Large intestine (tissue), 3 donors: ENCODE data around the gene NAALADL1. TPM values are rescaled to one million over a fixed set of nuclear protein-coding genes. Genes with fewer than 3 reads are reported as not detected.
"Not testable (repeated sequence)": the region's sequence is repeated elsewhere in the genome, so short reads cannot be mapped to it uniquely, and the experiment has no call there.

ENCODE experiments used
- DNase-seq, 2 donors: peaks; one replicate each; pipeline versions ENCODE4 v3.0.0 to v3.0.0-alpha.2; 2013
- H3K27ac ChIP-seq: one replicate; pipeline ENCODE4 v1.5.1; 2013; ENCODE audit warnings: low read length
- H3K27me3 ChIP-seq: 2 replicates; pipeline ENCODE4 v1.6.1; 2013; ENCODE audit warnings: low read length; ENCODE audit not compliant: control insufficient read depth, insufficient read depth
- H3K36me3 ChIP-seq: 2 replicates; pipeline ENCODE4 v1.6.1; 2013; ENCODE audit warnings: low read length; ENCODE audit not compliant: control insufficient read depth, insufficient read depth
- H3K4me1 ChIP-seq: one replicate; pipeline ENCODE4 v1.6.1; 2013; ENCODE audit warnings: low read length; ENCODE audit not compliant: control insufficient read depth, insufficient read depth
- H3K4me3 ChIP-seq: one replicate; pipeline ENCODE4 v1.5.1; 2013; ENCODE audit warnings: low read length
- H3K9me3 ChIP-seq: one replicate; pipeline ENCODE4 v1.6.1; 2013; ENCODE audit warnings: mild to moderate bottlenecking, low read depth, low read length, moderate library complexity; ENCODE audit not compliant: control insufficient read depth
- WGBS: methylation state at CpG from one replicate; pipeline ENCODE4 v1.1.5; 2013; ENCODE audit warnings: low lambda C conversion rate; ENCODE audit not compliant: insufficient coverage; 5-methylcytosine and 5-hydroxymethylcytosine counted together
- polyA plus RNA-seq: library from polyadenylated mRNA; unstranded; fragments of 120-200 nt; gene quantifications from one replicate; pipeline ENCODE4 v1.2.1, GENCODE V29; 2013

Gene NAALADL1
- polyA plus RNA-seq, 1 donor, result 8.9 TPM

DNA sequence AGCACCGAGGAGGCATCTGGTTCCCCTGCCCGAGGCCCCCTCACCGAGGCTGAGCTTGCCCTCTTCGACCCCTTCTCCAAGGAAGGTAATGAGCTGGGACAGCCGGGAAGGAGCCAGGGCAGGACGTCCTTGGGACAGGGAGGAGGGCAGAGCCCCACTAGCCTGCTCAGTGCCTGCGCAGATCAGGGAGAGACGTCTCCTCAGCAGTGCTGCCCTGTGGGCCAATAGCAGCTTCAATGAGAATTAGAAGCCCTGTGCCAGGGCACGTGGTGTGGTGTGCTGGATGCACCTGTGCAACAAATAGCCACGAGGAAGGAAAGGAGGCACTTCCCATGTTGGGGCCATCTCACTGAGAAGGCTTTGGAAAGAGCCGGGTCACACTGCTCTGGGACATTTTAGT is 22.8 kb downstream of the NAALADL1 start:
- Histone ChIP-seq H3K27me3 (no peaks in the 10 kb centered on the region), H3K4me3 (no peak overlapping the region), H3K27ac (no peak overlapping the region), H3K4me1 (no peaks in the 10 kb centered on the region), H3K9me3 (no peaks in the 10 kb centered on the region), H3K36me3 (peaks cover 67% of the 10 kb centered on the region)
- WGBS, result no CpG with 5 or more reads among the region's 11 CpGs
- DNase-seq, result no peak

DNA sequence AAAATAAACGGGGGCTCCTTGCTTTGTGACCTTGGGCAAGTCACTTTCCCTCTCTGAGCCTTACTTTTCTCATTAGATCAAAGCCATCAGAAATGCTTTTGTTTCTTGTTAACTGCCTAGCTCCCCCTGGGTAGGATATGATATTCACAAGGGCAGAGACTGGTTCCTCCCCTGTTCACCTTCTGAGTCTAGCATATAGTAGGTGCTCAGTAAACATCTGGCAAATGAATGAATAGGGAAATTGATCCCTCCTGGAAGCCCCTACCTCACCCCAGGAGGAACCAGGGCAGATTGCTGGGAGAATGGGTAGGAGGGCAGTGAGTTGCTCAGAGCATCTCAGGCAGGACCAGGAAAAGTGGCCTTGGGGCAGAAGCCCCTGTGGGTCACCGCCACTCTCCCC is 23.9 kb downstream of the NAALADL1 start:
- no peak overlapping the region for H3K27ac ChIP-seq
- H3K9me3 ChIP-seq, result no peaks in the 10 kb centered on the region
- WGBS, result no CpG with 5 or more reads among the region's 2 CpGs
- no peaks in the 10 kb centered on the region for H3K27me3 ChIP-seq
- no peak overlapping the region for H3K4me3 ChIP-seq
- no peak for DNase-seq
- H3K36me3 ChIP-seq, result peaks cover 63% of the 10 kb centered on the region
- H3K4me1 ChIP-seq, result no peaks in the 10 kb centered on the region

GRCh38 chr11:65032216-65032615 is 26.1 kb downstream of the NAALADL1 start:
- no CpG with 5 or more reads among the region's 13 CpGs for WGBS
- H3K4me1 ChIP-seq, result no peaks in the 10 kb centered on the region
- no peaks in the 10 kb centered on the region for H3K27me3 ChIP-seq
- H3K27ac ChIP-seq, result no peak overlapping the region
- no peaks in the 10 kb centered on the region for H3K9me3 ChIP-seq
- no peak for DNase-seq
- peaks cover 46% of the 10 kb centered on the region for H3K36me3 ChIP-seq
- no peak overlapping the region for H3K4me3 ChIP-seq

- Histone ChIP-seq H3K27ac (peak within 1 kb of the TSS; percentile 96), H3K4me1 (peaks cover 15% of the 10 kb centered on the region), H3K27me3 (no peaks in the 10 kb centered on the region), H3K36me3 (peaks cover 13% of the 10 kb centered on the region), H3K4me3 (peak within 1 kb of the TSS; percentile 70), H3K9me3 (no peaks in the 10 kb centered on the region)
- WGBS, result 0% methylated on average over 1 of the region's 51 CpGs
- DNase-seq, result peak; percentile 94 to 99
Measured at GRCh38 chr11:65027213-65028067, 30.9 kb downstream of the NAALADL1 start, which contains the start of gene SNX15. Gene SNX15, plus strand, starts transcription at chr11:65027439. Its CDS starts 99 bp downstream, at chr11:65027538.

DNA sequence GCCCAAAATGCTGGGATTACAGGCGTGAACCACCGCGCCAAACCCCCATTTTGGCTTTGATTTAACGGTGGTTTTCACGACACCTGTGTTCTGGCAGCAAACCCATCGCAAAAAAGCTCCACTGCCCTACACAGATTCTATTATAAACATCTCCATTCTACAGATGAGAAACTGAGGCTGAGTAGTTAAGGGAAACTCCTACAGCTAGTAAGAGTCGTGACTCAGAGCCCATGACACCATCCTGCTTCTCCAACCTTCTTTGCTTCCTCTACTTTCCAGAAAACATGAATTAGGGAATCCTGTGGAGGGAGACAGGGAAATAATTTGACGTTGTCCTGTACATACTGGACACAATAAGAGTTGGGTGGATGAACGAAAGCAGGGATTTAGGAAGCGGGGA is 31.5 kb downstream of the NAALADL1 start:
- Histone ChIP-seq H3K27ac (peak overlapping the region; percentile 96), H3K9me3 (no peaks in the 10 kb centered on the region), H3K4me1 (peaks cover 19% of the 10 kb centered on the region), H3K36me3 (peaks cover 11% of the 10 kb centered on the region), H3K27me3 (no peaks in the 10 kb centered on the region), H3K4me3 (peak overlapping the region; percentile 70)
- WGBS, result 50% methylated on average over 1 of the region's 10 CpGs
- no peak for DNase-seq

DNA sequence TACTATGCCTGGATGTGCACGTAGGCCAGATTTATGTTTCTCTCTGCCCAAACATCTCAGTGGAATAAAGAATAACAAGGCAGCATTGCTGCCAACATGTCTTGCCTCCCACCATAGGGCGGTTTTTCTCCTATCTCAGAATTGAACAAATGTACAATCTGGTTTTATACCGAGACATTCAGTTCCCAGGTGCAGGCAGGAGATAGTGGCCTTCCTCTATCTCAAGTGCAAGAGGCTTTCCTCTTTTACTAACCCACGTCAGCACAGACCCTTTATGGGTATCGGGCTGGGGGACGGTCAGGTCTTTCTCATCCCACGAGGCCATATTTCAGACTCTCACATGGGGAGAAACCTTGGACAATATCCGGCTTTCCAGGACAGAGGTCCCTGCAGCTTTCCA is 34.9 kb downstream of the NAALADL1 start:
- no CpG with 5 or more reads among the region's 8 CpGs for WGBS
- H3K9me3 ChIP-seq, DNase-seq, H3K4me3 ChIP-seq, H3K27me3 ChIP-seq: not testable (repeated sequence)
- peaks cover 26% of the 10 kb centered on the region for H3K36me3 ChIP-seq
- H3K4me1 ChIP-seq, result peaks cover 19% of the 10 kb centered on the region
- H3K27ac ChIP-seq, result peak overlapping the region; percentile 40

DNA sequence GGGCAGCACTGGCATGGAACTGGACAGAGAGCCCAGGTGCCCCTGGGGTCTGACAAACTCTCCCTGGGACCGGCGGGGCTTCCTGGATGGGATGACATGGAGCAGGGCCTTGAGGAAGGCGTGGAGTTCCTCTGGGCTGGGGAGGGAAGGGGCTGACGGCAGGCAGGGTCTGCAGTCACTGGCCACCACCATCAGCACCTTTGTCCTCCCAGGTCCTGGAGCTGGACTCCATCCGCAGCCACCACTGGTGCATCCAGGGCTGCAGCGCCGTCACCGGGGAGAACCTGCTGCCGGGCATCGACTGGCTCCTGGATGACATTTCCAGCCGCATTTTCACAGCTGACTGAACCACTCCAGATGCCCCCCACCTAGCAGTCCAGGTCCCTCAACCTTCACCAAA is 36.8 kb downstream of the NAALADL1 start:
- no peaks in the 10 kb centered on the region for H3K9me3 ChIP-seq
- no peak for DNase-seq
- H3K27ac ChIP-seq, result no peak overlapping the region
- H3K4me1 ChIP-seq, result peaks cover 13% of the 10 kb centered on the region
- H3K27me3 ChIP-seq, result no peaks in the 10 kb centered on the region
- peaks cover 41% of the 10 kb centered on the region for H3K36me3 ChIP-seq
- no peak overlapping the region for H3K4me3 ChIP-seq
- no CpG with 5 or more reads among the region's 11 CpGs for WGBS

GRCh38 chr11:65021003-65021402 is 37.4 kb downstream of the NAALADL1 start:
- H3K27me3 ChIP-seq, result no peaks in the 10 kb centered on the region
- H3K27ac ChIP-seq, result no peak overlapping the region
- no CpG with 5 or more reads among the region's 3 CpGs for WGBS
- peaks cover 13% of the 10 kb centered on the region for H3K4me1 ChIP-seq
- H3K9me3 ChIP-seq, result no peaks in the 10 kb centered on the region
- H3K36me3 ChIP-seq, result peaks cover 41% of the 10 kb centered on the region
- no peak for DNase-seq
- no peak overlapping the region for H3K4me3 ChIP-seq

DNA sequence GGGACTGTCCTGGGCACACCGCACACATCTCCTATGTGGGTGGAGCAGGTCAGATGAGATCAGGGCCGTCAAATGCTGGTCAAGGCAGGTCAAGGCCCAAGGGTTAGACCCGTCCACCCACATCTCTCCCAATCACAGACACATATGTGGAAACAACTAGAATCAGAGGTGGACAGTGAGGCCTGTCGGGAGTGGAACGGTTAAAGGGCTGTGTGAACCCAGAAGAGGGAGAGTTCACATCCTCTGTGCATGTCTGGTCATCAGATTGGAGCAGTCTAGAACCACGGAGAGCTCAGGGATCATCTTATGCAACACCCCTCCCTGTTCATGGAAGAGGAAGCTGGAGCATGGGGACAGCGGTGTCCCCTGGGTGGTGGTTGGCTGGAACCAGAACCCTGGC is 38.5 kb downstream of the NAALADL1 start:
- no peak overlapping the region for H3K27ac ChIP-seq
- peaks cover 41% of the 10 kb centered on the region for H3K36me3 ChIP-seq
- no peaks in the 10 kb centered on the region for H3K9me3 ChIP-seq
- H3K27me3 ChIP-seq, result no peaks in the 10 kb centered on the region
- WGBS, result 80% methylated on average over 1 of the region's 7 CpGs
- no peak for DNase-seq
- peaks cover 13% of the 10 kb centered on the region for H3K4me1 ChIP-seq
- no peak overlapping the region for H3K4me3 ChIP-seq

- H3K27ac ChIP-seq, result no peak overlapping the region
- H3K27me3 ChIP-seq, result no peaks in the 10 kb centered on the region
- H3K4me1 ChIP-seq, result peaks cover 11% of the 10 kb centered on the region
- peaks cover 41% of the 10 kb centered on the region for H3K36me3 ChIP-seq
- DNase-seq, result no peak
- H3K9me3 ChIP-seq, result no peaks in the 10 kb centered on the region
- H3K4me3 ChIP-seq, result no peak overlapping the region
- WGBS, result no CpG with 5 or more reads among the region's 6 CpGs
Measured at GRCh38 chr11:65017937-65018336, 40.4 kb downstream of the NAALADL1 start.

DNA sequence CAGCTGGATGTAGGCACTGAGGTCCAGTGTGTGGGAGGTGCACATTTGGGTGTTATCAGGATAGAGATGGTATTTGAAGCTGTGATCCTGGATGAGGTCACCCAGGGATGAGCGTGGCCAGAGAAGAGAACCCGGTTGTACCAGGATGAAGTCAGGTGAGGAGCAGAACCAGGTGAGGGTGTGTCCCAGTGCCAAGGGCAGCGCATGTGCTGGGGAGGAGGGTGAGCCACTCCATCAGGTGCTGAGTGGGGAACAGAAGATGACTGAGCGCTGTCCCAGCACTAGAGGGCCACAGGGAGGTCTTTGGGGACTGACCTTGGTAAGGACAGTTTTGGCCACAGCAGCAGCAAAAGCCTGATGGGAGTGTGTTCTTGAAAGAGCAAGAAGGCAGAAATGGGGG is 41.6 kb downstream of the NAALADL1 start:
- WGBS, result 80% methylated on average over 1 of the region's 4 CpGs
- Histone ChIP-seq H3K4me1 (peaks cover 8% of the 10 kb centered on the region), H3K4me3 (no peak overlapping the region), H3K36me3 (peaks cover 35% of the 10 kb centered on the region), H3K27ac (no peak overlapping the region), H3K27me3 (no peaks in the 10 kb centered on the region), H3K9me3 (no peaks in the 10 kb centered on the region)
- DNase-seq, result no peak
